OCI-LY1 (cell line): Measurements from ENCODE around the gene KRT4.

Experiments used
- H2AFZ ChIP-seq: fragments of 200-600 bp; sonication (generic), shearing (Covaris generic); 2 replicates; pipeline ENCODE4 v1.6.0; 2014; ENCODE audit warnings: antibody characterized with exemption, mild to moderate bottlenecking, low read length
- H3F3A ChIP-seq: fragments of 200-600 bp; sonication (generic), shearing (Covaris generic); 2 replicates; pipeline ENCODE4 v1.6.0; 2014; ENCODE audit warnings: mild to moderate bottlenecking, antibody characterized with exemption, low read length, moderate library complexity; ENCODE audit not compliant: insufficient read depth
- H3K27ac ChIP-seq: fragments of 200-600 bp; sonication (generic); 2 replicates; pipeline ENCODE4 v1.5.1; 2014; ENCODE audit warnings: low read length, mixed run types, mild to moderate bottlenecking, low read depth; ENCODE audit not compliant: poor library complexity, severe bottlenecking
- H3K27me3 ChIP-seq: fragments of 200-600 bp; sonication (generic); 2 replicates; pipeline ENCODE4 v1.6.0; 2014; ENCODE audit warnings: antibody characterized with exemption, mild to moderate bottlenecking, low read length, moderate library complexity; ENCODE audit not compliant: insufficient read depth
- H3K36me3 ChIP-seq: fragments of 200-600 bp; sonication (generic); 2 replicates; pipeline ENCODE4 v1.6.1; 2014; ENCODE audit warnings: mild to moderate bottlenecking, antibody characterized with exemption, low read length, moderate library complexity, mixed read lengths; ENCODE audit not compliant: insufficient read depth
- H3K4me1 ChIP-seq: fragments of 200-600 bp; sonication (generic); 2 replicates; pipeline ENCODE4 v1.5.1; 2014; ENCODE audit warnings: mild to moderate bottlenecking, low read length, moderate library complexity; ENCODE audit not compliant: insufficient read depth, severe bottlenecking
- H3K4me2 ChIP-seq: fragments of 200-600 bp; sonication (generic), shearing (Covaris generic); 2 replicates; pipeline ENCODE4 v1.6.1; 2014; ENCODE audit warnings: low read length
- H3K4me3 ChIP-seq: fragments of 200-600 bp; sonication (generic); 2 replicates; pipeline ENCODE4 v1.5.1; 2014; ENCODE audit warnings: low read length, low read depth, mild to moderate bottlenecking, mixed read lengths; ENCODE audit not compliant: poor library complexity, severe bottlenecking
- H3K79me2 ChIP-seq: fragments of 200-600 bp; shearing (Covaris generic); 2 replicates; pipeline ENCODE4 v1.6.1; 2016; ENCODE audit warnings: mixed run types, low read length, mixed read lengths; ENCODE audit not compliant: insufficient read depth
- H3K9ac ChIP-seq: fragments of 200-600 bp; sonication (generic), shearing (Covaris generic); 2 replicates; pipeline ENCODE4 v1.6.1; 2014; ENCODE audit warnings: mild to moderate bottlenecking, low read length, mixed read lengths
- H3K9me2 ChIP-seq: fragments of 200-600 bp; sonication (generic), shearing (Covaris generic); 2 replicates; pipeline ENCODE4 v1.6.1; 2014; ENCODE audit warnings: low read depth, mild to moderate bottlenecking, low read length, mixed read lengths
- H3K9me3 ChIP-seq: fragments of 200-600 bp; shearing (Covaris generic); 2 replicates; pipeline ENCODE4 v1.6.1; 2014; ENCODE audit warnings: low read length, mixed read lengths
- H4K20me1 ChIP-seq: fragments of 200-600 bp; sonication (generic), shearing (Covaris generic); 2 replicates; pipeline ENCODE4 v1.6.0; 2016; ENCODE audit warnings: mild to moderate bottlenecking, low read length; ENCODE audit not compliant: insufficient read depth
- CTCF ChIP-seq: fragments of 200-600 bp; sonication (generic), shearing (Covaris generic); IDR thresholded peaks from 2 replicates; pipeline ENCODE4 v1.5.1; 2017; ENCODE audit warnings: mild to moderate bottlenecking, antibody characterized with exemption, low read length, moderate library complexity, mixed read lengths
- EZH2 ChIP-seq: fragments of 200-600 bp; sonication (generic), shearing (Covaris generic); IDR thresholded peaks from 2 replicates; pipeline ENCODE4 v1.8.0; 2017; ENCODE audit warnings: borderline replicate concordance, mixed run types, mild to moderate bottlenecking, antibody characterized with exemption, low read length, moderate library complexity, mixed read lengths

KRT4 gene

DNA sequence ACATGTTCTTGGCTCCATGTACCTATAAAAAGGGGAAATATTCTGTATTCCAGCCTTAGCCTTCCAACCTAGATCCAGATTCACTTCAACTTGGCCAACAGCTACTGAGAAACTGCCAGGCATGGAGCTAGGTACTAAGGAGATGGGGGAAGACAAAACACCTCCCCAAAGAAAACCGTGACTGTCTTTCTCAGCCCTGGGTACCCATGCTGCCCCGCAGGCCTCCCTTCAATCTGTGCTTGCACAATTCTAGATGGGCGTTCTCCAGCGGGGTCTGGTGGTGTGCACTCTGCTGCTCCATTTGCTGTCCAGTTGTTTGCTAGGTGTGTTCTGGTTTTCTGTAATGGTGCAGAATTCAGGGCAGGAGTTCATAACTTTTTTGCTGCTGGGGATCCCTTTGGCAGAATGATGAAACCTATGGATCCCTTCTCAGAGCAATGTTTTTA lies 817 bp upstream of the KRT4 start:
- no peaks in the 10 kb centered on the region for H3F3A ChIP-seq
- H3K27ac ChIP-seq, result no peak overlapping the region
- H3K4me3 ChIP-seq, result no peak overlapping the region
- no peak overlapping the region for H3K9ac ChIP-seq
- H4K20me1 ChIP-seq, result no peaks in the 10 kb centered on the region
- no peaks in the 10 kb centered on the region for H3K9me3 ChIP-seq
- H2AFZ ChIP-seq, result no peak overlapping the region
- TF ChIP-seq CTCF, result no peak
- TF ChIP-seq EZH2, result no peak
- H3K9me2 ChIP-seq, result no peaks in the 10 kb centered on the region
- H3K4me1 ChIP-seq, result no peaks in the 10 kb centered on the region
- no peaks in the 10 kb centered on the region for H3K36me3 ChIP-seq
- peaks cover 5% of the 10 kb centered on the region; the same call in 1 of the 2 replicates for H3K27me3 ChIP-seq
- no peaks in the 10 kb centered on the region for H3K79me2 ChIP-seq
- no peak overlapping the region for H3K4me2 ChIP-seq

DNA sequence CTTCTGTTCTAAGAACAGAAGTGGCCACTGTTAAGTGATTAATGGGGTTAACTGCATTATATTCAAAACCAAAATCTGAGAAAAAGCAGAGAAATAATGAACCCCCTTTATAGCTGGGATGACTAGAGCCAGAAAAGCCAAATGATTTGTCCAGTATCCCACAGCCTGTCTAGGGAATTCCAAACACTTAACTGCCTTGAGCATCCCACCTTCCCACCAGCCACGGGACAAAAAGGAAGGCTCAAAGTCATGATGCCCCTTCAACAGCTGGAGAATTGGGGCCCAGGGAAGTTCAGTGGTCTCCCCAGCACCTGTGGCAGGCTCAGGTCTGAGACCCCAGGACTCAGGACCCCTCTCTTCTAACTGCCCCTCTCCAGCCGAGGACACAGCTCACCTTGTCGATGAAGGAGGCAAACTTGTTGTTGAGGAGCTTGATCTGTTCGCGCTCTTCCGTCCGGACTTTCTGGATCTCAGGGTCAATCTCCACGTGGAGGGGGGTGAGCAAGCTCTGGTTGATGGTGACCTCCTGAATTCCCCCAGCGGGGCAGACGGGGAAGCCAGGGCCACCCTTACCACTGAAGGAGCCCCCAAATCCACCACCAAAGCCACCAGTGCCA lies 605 bp downstream of the KRT4 start:
- no peaks in the 10 kb centered on the region for H3K9me2 ChIP-seq
- no peak overlapping the region for H3K27ac ChIP-seq
- H3K9ac ChIP-seq, result no peak overlapping the region
- no peak overlapping the region for H2AFZ ChIP-seq
- no peaks in the 10 kb centered on the region for H3K9me3 ChIP-seq
- H3K4me1 ChIP-seq, result no peaks in the 10 kb centered on the region
- no peaks in the 10 kb centered on the region for H3K36me3 ChIP-seq
- H3K27me3 ChIP-seq, result peaks cover 3% of the 10 kb centered on the region
- H3K79me2 ChIP-seq, result no peaks in the 10 kb centered on the region
- no peak for TF ChIP-seq EZH2
- TF ChIP-seq CTCF, result no peak
- no peaks in the 10 kb centered on the region for H4K20me1 ChIP-seq
- no peak overlapping the region for H3K4me3 ChIP-seq
- no peaks in the 10 kb centered on the region for H3F3A ChIP-seq
- no peak overlapping the region for H3K4me2 ChIP-seq

GRCh38 chr12:52812749-52813148 lies 1.2 kb downstream of the KRT4 start:
- Histone ChIP-seq H3K9ac (no peak overlapping the region), H3F3A (no peaks in the 10 kb centered on the region), H2AFZ (no peak overlapping the region), H3K27me3 (peaks cover 3% of the 10 kb centered on the region; the same call in 1 of the 2 replicates), H3K9me3 (no peaks in the 10 kb centered on the region), H3K9me2 (no peaks in the 10 kb centered on the region), H3K36me3 (no peaks in the 10 kb centered on the region), H3K4me3 (no peak overlapping the region), H3K27ac (no peak overlapping the region), H3K4me2 (no peak overlapping the region), H3K79me2 (no peaks in the 10 kb centered on the region), H3K4me1 (no peaks in the 10 kb centered on the region), H4K20me1 (no peaks in the 10 kb centered on the region)
- no peak for TF ChIP-seq CTCF
- no peak for TF ChIP-seq EZH2
